OCI-LY1 (cell line): Measurements from ENCODE around the gene TCF7.

Source experiments
- EZH2 ChIP-seq: fragments of 200-600 bp; sonication (generic), shearing (Covaris generic); IDR thresholded peaks from 2 replicates; pipeline ENCODE4 v1.8.0; 2017; ENCODE audit warnings: borderline replicate concordance, mixed run types, mild to moderate bottlenecking, antibody characterized with exemption, low read length, moderate library complexity, mixed read lengths
- TF ChIP-seq, protein P1 (sequence below): fragments of 200-600 bp; sonication (generic), shearing (Covaris generic); IDR thresholded peaks from 2 replicates; pipeline ENCODE4 v1.5.1; 2017; ENCODE audit warnings: mild to moderate bottlenecking, antibody characterized with exemption, low read length, moderate library complexity, mixed read lengths

DNA sequence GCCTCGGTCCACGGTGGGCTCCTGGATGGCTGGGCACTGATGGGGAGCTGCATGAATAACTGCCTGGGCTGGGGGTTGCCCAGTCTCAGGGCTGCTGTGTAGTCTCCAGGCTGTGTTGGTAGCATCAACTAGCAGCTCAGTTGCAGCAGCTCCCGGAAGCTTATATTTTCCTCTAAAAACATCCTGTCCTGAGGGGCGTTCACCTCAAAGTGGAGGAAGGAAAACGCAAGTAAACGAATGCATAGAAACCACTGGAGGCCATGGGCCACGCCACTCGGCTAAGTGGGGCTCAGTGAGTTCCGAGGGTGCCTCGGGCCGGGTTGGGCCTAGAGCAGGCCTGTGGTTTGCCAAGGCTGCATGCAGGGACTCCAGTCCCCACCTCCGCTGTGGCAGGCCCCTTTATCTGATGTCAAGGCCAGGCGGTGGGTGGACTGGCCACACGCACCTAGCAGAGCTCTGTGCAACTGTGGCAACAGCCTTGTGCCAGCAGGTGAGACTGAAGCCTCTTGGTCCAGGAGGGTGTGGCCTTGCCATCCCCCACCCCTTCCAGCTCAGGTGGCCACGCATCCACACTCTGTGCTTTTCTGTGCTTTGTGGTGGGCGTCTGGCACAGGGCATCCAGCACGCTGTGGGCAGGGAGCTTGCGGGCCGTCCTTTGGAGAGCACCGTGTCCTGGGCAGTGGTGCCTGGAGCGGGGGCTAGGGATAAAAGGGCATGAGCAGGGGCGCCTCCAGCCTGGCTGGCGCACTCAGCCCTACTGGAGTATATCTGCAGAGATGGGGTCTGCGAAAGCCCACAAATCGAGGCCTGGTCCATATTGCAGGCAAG, 15.1 kb downstream of the TCF7 start:
- no peak for TF ChIP-seq EZH2
- TF ChIP-seq, protein P1, sequence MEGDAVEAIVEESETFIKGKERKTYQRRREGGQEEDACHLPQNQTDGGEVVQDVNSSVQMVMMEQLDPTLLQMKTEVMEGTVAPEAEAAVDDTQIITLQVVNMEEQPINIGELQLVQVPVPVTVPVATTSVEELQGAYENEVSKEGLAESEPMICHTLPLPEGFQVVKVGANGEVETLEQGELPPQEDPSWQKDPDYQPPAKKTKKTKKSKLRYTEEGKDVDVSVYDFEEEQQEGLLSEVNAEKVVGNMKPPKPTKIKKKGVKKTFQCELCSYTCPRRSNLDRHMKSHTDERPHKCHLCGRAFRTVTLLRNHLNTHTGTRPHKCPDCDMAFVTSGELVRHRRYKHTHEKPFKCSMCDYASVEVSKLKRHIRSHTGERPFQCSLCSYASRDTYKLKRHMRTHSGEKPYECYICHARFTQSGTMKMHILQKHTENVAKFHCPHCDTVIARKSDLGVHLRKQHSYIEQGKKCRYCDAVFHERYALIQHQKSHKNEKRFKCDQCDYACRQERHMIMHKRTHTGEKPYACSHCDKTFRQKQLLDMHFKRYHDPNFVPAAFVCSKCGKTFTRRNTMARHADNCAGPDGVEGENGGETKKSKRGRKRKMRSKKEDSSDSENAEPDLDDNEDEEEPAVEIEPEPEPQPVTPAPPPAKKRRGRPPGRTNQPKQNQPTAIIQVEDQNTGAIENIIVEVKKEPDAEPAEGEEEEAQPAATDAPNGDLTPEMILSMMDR = no peak
